Measurements from ENCODE around the gene DNAJB13.
A peak's percentile ranks its signal among the peaks of the same experiment; 100 is the strongest.

The DNAJB13 gene

GRCh38 chr11:74015919-74016684 lies 65.3 kb downstream of the DNAJB13 start:
- no peak overlapping the region for H3K4me3 ChIP-seq (ENCODE audit: low read length)
- no peak for DNase-seq (ENCODE audit: low read depth)
- TF ChIP-seq, protein P1, sequence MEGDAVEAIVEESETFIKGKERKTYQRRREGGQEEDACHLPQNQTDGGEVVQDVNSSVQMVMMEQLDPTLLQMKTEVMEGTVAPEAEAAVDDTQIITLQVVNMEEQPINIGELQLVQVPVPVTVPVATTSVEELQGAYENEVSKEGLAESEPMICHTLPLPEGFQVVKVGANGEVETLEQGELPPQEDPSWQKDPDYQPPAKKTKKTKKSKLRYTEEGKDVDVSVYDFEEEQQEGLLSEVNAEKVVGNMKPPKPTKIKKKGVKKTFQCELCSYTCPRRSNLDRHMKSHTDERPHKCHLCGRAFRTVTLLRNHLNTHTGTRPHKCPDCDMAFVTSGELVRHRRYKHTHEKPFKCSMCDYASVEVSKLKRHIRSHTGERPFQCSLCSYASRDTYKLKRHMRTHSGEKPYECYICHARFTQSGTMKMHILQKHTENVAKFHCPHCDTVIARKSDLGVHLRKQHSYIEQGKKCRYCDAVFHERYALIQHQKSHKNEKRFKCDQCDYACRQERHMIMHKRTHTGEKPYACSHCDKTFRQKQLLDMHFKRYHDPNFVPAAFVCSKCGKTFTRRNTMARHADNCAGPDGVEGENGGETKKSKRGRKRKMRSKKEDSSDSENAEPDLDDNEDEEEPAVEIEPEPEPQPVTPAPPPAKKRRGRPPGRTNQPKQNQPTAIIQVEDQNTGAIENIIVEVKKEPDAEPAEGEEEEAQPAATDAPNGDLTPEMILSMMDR (IDR thresholded peaks at IDR 0.05; ENCODE audit: insufficient read depth, low read depth, low read length, missing control alignments) = no peak

DNA sequence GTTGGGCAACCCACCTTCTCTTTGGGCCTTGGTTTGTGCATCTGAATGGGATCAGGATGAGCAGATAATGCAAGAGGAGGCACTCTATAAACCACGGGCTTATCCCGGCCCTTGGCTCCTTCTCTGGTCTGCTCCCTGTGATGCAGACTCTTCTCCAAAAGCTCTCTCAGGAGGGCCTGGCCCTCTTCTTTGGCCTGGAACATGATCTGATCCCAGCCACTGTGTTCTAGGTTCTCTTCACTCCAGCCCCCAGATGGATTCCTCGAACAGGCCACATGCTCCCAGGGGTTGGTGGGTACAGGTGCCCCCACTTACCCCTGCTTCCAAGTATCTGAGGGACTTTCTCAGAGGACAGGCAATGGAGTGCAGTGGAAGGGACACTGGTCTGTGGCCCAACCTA lies 66.8 kb downstream of the DNAJB13 start:
- DNase-seq (ENCODE audit: low read depth) = no peak
- TF ChIP-seq, protein P1 (IDR thresholded peaks at IDR 0.05; ENCODE audit: insufficient read depth, low read depth, low read length, missing control alignments) = no peak
- H3K4me3 ChIP-seq (ENCODE audit: low read length) = no peak overlapping the region

DNA sequence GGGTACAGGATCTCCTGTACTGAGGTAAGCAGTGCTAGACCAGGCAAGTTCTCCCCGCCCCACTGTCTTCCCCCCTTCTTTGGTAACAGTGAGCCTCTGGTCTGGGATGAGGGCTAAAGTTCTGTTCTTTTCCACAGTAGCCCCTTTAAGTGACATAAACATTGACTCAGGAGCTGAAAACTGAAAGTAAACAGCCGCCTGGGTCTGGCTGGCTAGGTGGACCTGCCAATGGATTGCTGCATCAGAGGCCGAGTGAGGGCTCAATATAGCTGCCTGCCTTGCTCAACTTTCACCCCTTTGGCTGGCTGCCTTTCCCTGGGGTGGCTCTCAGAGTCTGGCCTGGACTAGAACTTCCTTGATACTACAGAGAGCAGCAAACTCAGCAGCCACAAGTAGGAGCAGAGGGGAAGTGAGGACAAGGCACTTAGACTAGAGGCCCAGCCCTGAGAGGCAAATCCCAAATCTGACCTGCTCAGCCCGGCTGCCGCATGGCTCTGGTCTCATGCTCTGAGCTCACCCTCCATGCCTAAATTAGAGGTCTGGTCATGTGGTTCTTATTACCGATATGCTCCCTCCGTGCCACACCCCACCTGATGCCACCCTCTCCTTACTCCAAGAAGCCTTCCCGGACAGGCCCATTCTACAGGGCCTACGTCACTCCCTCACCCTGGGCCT lies 67.6 kb downstream of the DNAJB13 start:
- TF ChIP-seq, protein P1 (IDR thresholded peaks at IDR 0.05; ENCODE audit: insufficient read depth, low read depth, low read length, missing control alignments) = no peak
- H3K4me3 ChIP-seq (ENCODE audit: low read length) = no peak overlapping the region
- DNase-seq (ENCODE audit: low read depth) = peak; percentile 64

DNA sequence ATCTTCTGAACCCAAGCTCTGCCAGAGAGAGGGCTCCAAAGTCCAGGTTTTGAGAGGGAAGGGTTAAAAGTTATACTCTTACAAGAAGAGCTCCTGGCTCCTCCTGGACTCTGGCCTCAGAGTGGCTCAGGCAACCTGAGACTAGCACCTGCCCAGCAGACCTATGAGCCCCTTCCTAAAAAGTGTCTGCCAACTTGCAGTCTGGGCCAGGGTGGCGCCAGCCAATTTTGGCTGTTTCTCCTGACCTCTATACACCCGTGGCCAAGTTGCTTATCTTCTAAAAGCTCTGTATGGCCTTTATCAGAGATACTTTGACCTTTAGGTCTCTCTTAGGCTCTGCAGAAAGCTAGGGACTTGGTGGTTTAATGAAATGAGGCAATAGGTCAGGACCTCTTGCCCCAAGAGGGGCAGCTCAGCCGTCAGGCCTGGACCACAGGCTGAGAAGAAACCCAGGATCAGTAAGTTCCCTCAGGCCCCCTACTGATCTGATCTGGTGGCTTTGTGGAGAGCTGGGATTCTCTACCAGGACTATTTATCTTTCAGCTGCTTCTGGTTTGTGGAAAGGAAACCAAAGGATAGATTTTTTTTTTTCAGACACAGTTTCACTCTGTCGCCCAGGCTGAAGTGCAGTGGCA lies 68.4 kb downstream of the DNAJB13 start:
- H3K4me3 ChIP-seq (ENCODE audit: low read length) = no peak overlapping the region
- DNase-seq (ENCODE audit: low read depth) = no peak
- TF ChIP-seq, protein P1 (IDR thresholded peaks at IDR 0.05; ENCODE audit: insufficient read depth, low read depth, low read length, missing control alignments) = no peak

GRCh38 chr11:74019860-74020259 lies 69.0 kb downstream of the DNAJB13 start:
- no peak overlapping the region for H3K4me3 ChIP-seq (ENCODE audit: low read length)
- TF ChIP-seq, protein P1 (IDR thresholded peaks at IDR 0.05; ENCODE audit: insufficient read depth, low read depth, low read length, missing control alignments) = no peak
- DNase-seq (ENCODE audit: low read depth) = peak; percentile 75

Data from epithelial cell of esophagus (primary cell).